Liver (tissue), 9 donors: ENCODE results near the gene CATSPER3. TPM values are rescaled to one million over a fixed set of nuclear protein-coding genes. Genes with fewer than 3 reads are reported as not detected.

ENCODE experiments used
- DNase-seq: peaks from one replicate; pipeline ENCODE4 v3.0.0-alpha.2; 2017; ENCODE audit warnings: low spot score
- H3K27ac ChIP-seq, 2 donors: one replicate each; pipeline ENCODE4 v1.7.0; 2013; ENCODE audit warnings: inconsistent platforms in 2 of 2, low read length in 2 of 2, control low read depth in 1 of 2, low read depth in 1 of 2, mild to moderate bottlenecking in 1 of 2
- H3K27me3 ChIP-seq, 4 donors: one replicate each; pipeline versions ENCODE4 v1.6.1 to v1.7.0; 2013; ENCODE audit warnings: low read length in 3 of 4, inconsistent platforms in 1 of 4, mild to moderate bottlenecking in 1 of 4, moderate library complexity in 1 of 4; ENCODE audit not compliant: control insufficient read depth in 4 of 4, insufficient read depth in 4 of 4
- H3K36me3 ChIP-seq, 4 donors: one replicate each; pipeline versions ENCODE4 v1.6.1 to v1.7.0; 2013; ENCODE audit warnings: low read length in 3 of 4, mild to moderate bottlenecking in 3 of 4, low read depth in 1 of 4, moderate library complexity in 1 of 4; ENCODE audit not compliant: control insufficient read depth in 4 of 4, insufficient read depth in 3 of 4
- H3K4me1 ChIP-seq, 4 donors: one replicate each; pipeline versions ENCODE4 v1.6.1 to v1.7.0; 2013; ENCODE audit warnings: low read length in 3 of 4, mild to moderate bottlenecking in 3 of 4, moderate library complexity in 1 of 4; ENCODE audit not compliant: control insufficient read depth in 4 of 4, insufficient read depth in 4 of 4
- H3K4me3 ChIP-seq, 3 donors: one replicate each; pipeline versions ENCODE4 v1.6.1 to v1.7.0; 2013; ENCODE audit warnings: low read length in 3 of 3, control low read depth in 1 of 3, low read depth in 1 of 3, mild to moderate bottlenecking in 1 of 3
- H3K9ac ChIP-seq, 2 donors: one replicate each; pipeline ENCODE4 v1.7.0; 2013; ENCODE audit warnings: low read length in 2 of 2, mild to moderate bottlenecking in 2 of 2, moderate library complexity in 2 of 2, control low read depth in 1 of 2, low read depth in 1 of 2
- H3K9me3 ChIP-seq, 4 donors: one replicate each; pipeline versions ENCODE4 v1.6.1 to v1.7.0; 2013; ENCODE audit warnings: low read length in 3 of 4; ENCODE audit not compliant: control insufficient read depth in 4 of 4
- ATF3 ChIP-seq: IDR thresholded peaks from 2 replicates; pipeline ENCODE4 v1.6.1; 2016; ENCODE audit warnings: antibody characterized with exemption
- CTCF ChIP-seq: fragments of 150-350 bp; IDR thresholded peaks from 2 replicates; pipeline ENCODE4 v1.5.1; 2017; ENCODE audit warnings: improper control_type of control experiment, low read depth, low read length; ENCODE audit not compliant: missing input control
- EGR1 ChIP-seq, 2 donors: IDR thresholded peaks; 2 replicates each; pipeline ENCODE4 v1.6.1; 2016 to 2018; ENCODE audit warnings: antibody characterized with exemption in 2 of 2, low read depth in 2 of 2
- FOXA1 ChIP-seq: IDR thresholded peaks from 2 replicates; pipeline ENCODE4 v1.6.1; 2016; ENCODE audit warnings: antibody characterized with exemption
- FOXA2 ChIP-seq: IDR thresholded peaks from 2 replicates; pipeline ENCODE4 v1.6.1; 2016; ENCODE audit warnings: antibody characterized with exemption
- GABPA ChIP-seq, 2 donors: IDR thresholded peaks in 1 of 2; conservative IDR thresholded peaks in 1 of 2; 2 replicates each; pipeline ENCODE4 v1.6.1; 2016; ENCODE audit warnings: antibody characterized with exemption in 2 of 2, mild to moderate bottlenecking in 1 of 2, moderate library complexity in 1 of 2
- HNF4A ChIP-seq, 2 donors: conservative IDR thresholded peaks; 2 replicates each; pipeline ENCODE4 v1.6.1; 2016; ENCODE audit warnings: antibody characterized with exemption in 2 of 2, mild to moderate bottlenecking in 2 of 2
- HNF4G ChIP-seq: IDR thresholded peaks from 2 replicates; pipeline ENCODE4 v1.6.1; 2016; ENCODE audit warnings: antibody characterized with exemption
- JUND ChIP-seq, 2 donors: IDR thresholded peaks; 2 replicates each; pipeline ENCODE4 v1.6.1; 2016; ENCODE audit warnings: antibody characterized with exemption in 2 of 2
- MAX ChIP-seq: IDR thresholded peaks from 2 replicates; pipeline ENCODE4 v1.6.1; 2016; ENCODE audit warnings: antibody characterized with exemption
- NR2F2 ChIP-seq: IDR thresholded peaks from 2 replicates; pipeline ENCODE4 v1.6.1; 2016; ENCODE audit warnings: antibody characterized with exemption
- RAD21 ChIP-seq, 2 donors: IDR thresholded peaks; 2 replicates each; pipeline ENCODE4 v1.6.1; 2016; ENCODE audit warnings: antibody characterized with exemption in 2 of 2, mild to moderate bottlenecking in 2 of 2
- REST ChIP-seq: IDR thresholded peaks from 2 replicates; pipeline ENCODE4 v1.6.1; 2016; ENCODE audit warnings: antibody characterized with exemption, mild to moderate bottlenecking
- RXRA ChIP-seq, 2 donors: IDR thresholded peaks; 2 replicates each; pipeline ENCODE4 v1.6.1; 2017 to 2018; ENCODE audit warnings: antibody characterized with exemption in 2 of 2, mild to moderate bottlenecking in 1 of 2
- SP1 ChIP-seq: IDR thresholded peaks from 2 replicates; pipeline ENCODE4 v1.6.1; 2018; ENCODE audit warnings: antibody characterized with exemption, mild to moderate bottlenecking
- TAF1 ChIP-seq: conservative IDR thresholded peaks from 2 replicates; pipeline ENCODE4 v1.6.1; 2016; ENCODE audit warnings: antibody characterized with exemption, mild to moderate bottlenecking
- YY1 ChIP-seq: IDR thresholded peaks from 2 replicates; pipeline ENCODE4 v1.6.1; 2016; ENCODE audit warnings: antibody characterized with exemption, mild to moderate bottlenecking
- ZBTB33 ChIP-seq: IDR thresholded peaks from 2 replicates; pipeline ENCODE4 v1.6.1; 2016; ENCODE audit warnings: antibody characterized with exemption
- WGBS: extraction: QIAGEN DNeasy Blood & Tissue Kit; methylation state at CpG from one replicate; pipeline ENCODE4 v1.1.7; 2013; 5-methylcytosine and 5-hydroxymethylcytosine counted together
- polyA plus RNA-seq, 2 donors: library from polyadenylated mRNA; stranded (reverse) in 1 of 2; unstranded in 1 of 2; fragments of 200-250 nt in 1 of 2; fragments of >200 nt in 1 of 2; fragmentation: Nextera tagmentation in 1 of 2; extraction: Ambion mirVana in 1 of 2; gene quantifications; one replicate each; pipeline versions ENCODE4 v1.2.1 to v1.2.3, GENCODE V29; 2013 to 2015
- total RNA-seq, 2 donors: library from RNA; depleted of rRNA; stranded (reverse); fragments of >200 nt; gene quantifications; one replicate each; pipeline ENCODE4 v1.2.3, GENCODE V29; 2014
- donor health status: healthy.
- donor health status: healthy.
- donor health status: healthy.
- donor health status: healthy.
- donor health status: healthy.

Gene CATSPER3
- total and polyA plus RNA-seq, 4 donors = 0.28 to 0.37 (median 0.34) TPM

GRCh38 chr5:134949316-134949715 is 18.4 kb upstream of the CATSPER3 start:
- H3K36me3 ChIP-seq = no peaks in the 10 kb centered on the region
- H3K27ac ChIP-seq = no peak overlapping the region
- no peak overlapping the region for H3K4me3 ChIP-seq
- no peaks in the 10 kb centered on the region for H3K4me1 ChIP-seq
- TF ChIP-seq ATF3 (no peak), ZBTB33 (no peak)
- WGBS = 91% methylated on average over 5 of the region's 5 CpGs
- no peaks in the 10 kb centered on the region for H3K27me3 ChIP-seq
- peaks cover 0 to under 1% (median 0%) of the 10 kb centered on the region in 4 donors for H3K9me3 ChIP-seq
- no peak overlapping the region for H3K9ac ChIP-seq
- DNase-seq = no peak

GRCh38 chr5:134957920-134958608 is 9.6 kb upstream of the CATSPER3 start:
- Histone ChIP-seq H3K9ac (no peak overlapping the region), H3K4me3 (no peak overlapping the region), H3K27me3 (no peaks in the 10 kb centered on the region), H3K36me3 (peaks cover 0 to 6% (median 3%) of the 10 kb centered on the region in 4 donors), H3K27ac (no peak overlapping the region), H3K9me3 (peaks cover 0 to 4% (median 0%) of the 10 kb centered on the region in 4 donors), H3K4me1 (peaks cover 3 to 14% (median 12%) of the 10 kb centered on the region in 4 donors)
- 73% methylated on average over 4 of the region's 4 CpGs for WGBS
- no peak for TF ChIP-seq ATF3
- TF ChIP-seq HNF4G = no peak
- no peak for TF ChIP-seq FOXA2
- TF ChIP-seq NR2F2 = no peak
- DNase-seq = no peak

- Histone ChIP-seq H3K9me3 (peaks cover 0 to 4% (median 0%) of the 10 kb centered on the region in 4 donors), H3K27me3 (no peaks in the 10 kb centered on the region), H3K36me3 (peaks cover 0 to 8% (median 3%) of the 10 kb centered on the region in 4 donors), H3K4me1 (peaks cover 3 to 14% (median 12%) of the 10 kb centered on the region in 4 donors), H3K27ac (no peak overlapping the region), H3K9ac (no peak overlapping the region), H3K4me3 (no peak overlapping the region)
- 38% methylated on average over 3 of the region's 3 CpGs for WGBS
- no peak for DNase-seq
- TF ChIP-seq ATF3 (no peak), JUND (IDR thresholded peaks at IDR 0.05) (peak in 1 of 2 donors; percentile 43), TAF1 (no peak), SP1 (peak; percentile 64), NR2F2 (peak; percentile 57), CTCF (no peak), HNF4A (conservative IDR thresholded peaks at IDR 0.05) (peak; percentile 83 to 85), RXRA (IDR thresholded peaks at IDR 0.05) (peak; percentile 93 to 95), GABPA (IDR thresholded peaks at IDR 0.05 in 1 of 2, conservative IDR thresholded peaks at IDR 0.05 in 1 of 2) (no peak), HNF4G (no peak), RAD21 (IDR thresholded peaks at IDR 0.05) (peak; percentile 57 to 59), MAX (peak; percentile 33), REST (no peak), YY1 (peak; percentile 26), FOXA1 (no peak), FOXA2 (peak; percentile 72), EGR1 (IDR thresholded peaks at IDR 0.05; ENCODE audit: low read depth in 2 of 2) (no peak)
Measured at GRCh38 chr5:134958755-134959154, 9.0 kb upstream of the CATSPER3 start.
